ACHN (cell line): ENCODE measurements around the gene IGBP1.
A peak's percentile ranks its signal among the peaks of the same experiment; 100 is the strongest.
"Not testable (repeated sequence)": the region's sequence is repeated elsewhere in the genome, so short reads cannot be mapped to it uniquely, and the experiment has no call there.

ENCODE experiments used
- DNase-seq: peaks from one replicate; pipeline ENCODE4 v3.0.0-alpha.2; 2015
- in situ Hi-C: cut with HindIII; loops from 2 replicates; pipeline ENCODE4 v1.10.0; 2017; ENCODE audit warnings: low sequenced_read_pairs, low pct_ligation_motif_present, low pct_unique_long_range_greater_than_20kb

The IGBP1 gene

GRCh38 chrX:70133303-70134115, at the start of gene IGBP1:
IGBP1 (plus strand) TSS chrX:70133447; CDS start chrX:70133948, 501 bp downstream.
- DNase-seq = peak; percentile 78
- in situ Hi-C loops = no loop called here

GRCh38 chrX:70084592-70085240, 48.5 kb upstream of the IGBP1 start:
- in situ Hi-C loops = no loop called here
- DNase-seq = no peak

DNA sequence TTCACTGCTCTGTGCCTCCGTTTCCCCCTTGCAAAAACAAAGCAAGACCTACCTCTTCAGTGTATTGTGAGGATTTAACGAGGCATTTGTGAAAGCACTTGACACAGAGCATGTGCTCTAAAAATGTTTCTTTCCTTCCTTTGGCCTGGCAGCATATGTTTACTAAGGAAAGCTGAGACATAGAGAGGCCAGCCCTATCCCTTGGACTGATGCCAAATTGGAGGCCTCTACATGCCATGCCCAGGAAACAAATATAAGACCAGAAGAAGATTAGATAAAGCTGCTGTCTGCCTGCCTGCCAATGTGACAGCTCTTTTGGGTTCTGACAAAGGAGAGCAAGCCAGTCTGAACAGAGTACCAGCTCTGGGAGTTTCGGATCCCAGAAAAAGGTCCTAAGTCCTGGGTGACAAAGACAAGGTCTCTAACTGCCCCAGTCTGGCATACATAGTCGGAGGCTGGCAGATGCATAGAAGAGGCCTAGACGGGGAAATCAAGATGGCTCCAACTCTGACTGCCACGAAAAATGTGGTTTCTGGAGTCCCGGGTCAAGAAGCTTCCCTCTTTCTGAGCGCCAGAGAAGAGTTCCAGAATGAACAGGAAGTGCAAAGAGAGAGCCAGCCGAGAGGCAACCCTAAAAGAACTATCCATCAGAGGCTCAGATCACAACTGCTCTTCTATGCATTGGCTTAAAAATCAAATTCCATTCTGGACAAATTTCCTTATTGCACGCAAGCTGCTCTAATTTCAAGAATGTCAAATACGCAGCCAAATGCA, 45.2 kb upstream of the IGBP1 start:
- DNase-seq = no peak
- in situ Hi-C loops = no loop called here

GRCh38 chrX:70088751-70089150, 44.5 kb upstream of the IGBP1 start:
- in situ Hi-C loops = no loop called here

GRCh38 chrX:70089604-70090297, 43.5 kb upstream of the IGBP1 start:
- in situ Hi-C loops = no loop called here
- DNase-seq = no peak

More at GRCh38 chrX:70088751-70089150, 44.5 kb upstream of the IGBP1 start:
- DNase-seq = no peak

DNA sequence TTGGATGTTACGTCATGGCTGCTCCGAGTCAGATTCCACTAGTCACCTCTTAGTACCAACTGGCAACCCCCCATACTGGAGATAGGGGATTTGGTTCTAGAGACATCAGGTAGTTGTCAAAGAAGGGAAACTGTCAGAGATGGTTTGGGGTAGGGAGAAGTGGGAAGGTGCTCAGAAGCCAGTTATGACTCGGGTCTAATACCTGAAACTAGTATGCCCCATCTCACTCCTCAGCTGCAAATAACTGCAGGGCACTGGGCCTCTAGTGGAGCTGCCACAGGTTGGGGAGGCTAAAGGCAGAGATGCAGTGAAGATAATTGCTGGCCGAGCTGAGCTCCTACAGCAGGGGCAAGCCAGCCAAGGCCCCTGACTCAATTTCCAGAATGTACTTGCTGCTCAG, 41.0 kb upstream of the IGBP1 start:
- DNase-seq = no peak
- in situ Hi-C loops = no loop called here

- in situ Hi-C loops = no loop called here
- no peak for DNase-seq
These were observed 37.2 kb upstream of the IGBP1 start for GRCh38 chrX:70096052-70096451.

DNA sequence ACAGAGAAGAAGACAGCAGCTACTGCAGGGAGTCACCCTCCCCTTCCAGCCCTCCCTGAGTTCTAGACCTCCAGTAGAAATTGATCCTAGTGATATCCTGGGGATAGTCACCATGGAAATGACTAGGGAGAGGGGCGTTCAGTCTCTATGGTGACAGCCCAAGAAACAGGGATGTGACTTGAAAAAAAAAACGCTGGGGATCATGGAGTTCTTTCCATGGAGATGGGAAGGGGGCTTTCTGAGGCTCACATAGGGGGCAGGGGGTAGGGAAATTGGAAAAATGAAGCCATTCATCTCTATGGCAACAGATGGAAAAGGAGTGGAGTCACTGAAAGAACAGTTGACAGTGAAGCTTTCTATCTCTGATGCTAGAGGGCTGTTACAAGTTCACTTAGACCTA, 28.0 kb upstream of the IGBP1 start:
- no peak for DNase-seq
- in situ Hi-C loops = no loop called here

DNA sequence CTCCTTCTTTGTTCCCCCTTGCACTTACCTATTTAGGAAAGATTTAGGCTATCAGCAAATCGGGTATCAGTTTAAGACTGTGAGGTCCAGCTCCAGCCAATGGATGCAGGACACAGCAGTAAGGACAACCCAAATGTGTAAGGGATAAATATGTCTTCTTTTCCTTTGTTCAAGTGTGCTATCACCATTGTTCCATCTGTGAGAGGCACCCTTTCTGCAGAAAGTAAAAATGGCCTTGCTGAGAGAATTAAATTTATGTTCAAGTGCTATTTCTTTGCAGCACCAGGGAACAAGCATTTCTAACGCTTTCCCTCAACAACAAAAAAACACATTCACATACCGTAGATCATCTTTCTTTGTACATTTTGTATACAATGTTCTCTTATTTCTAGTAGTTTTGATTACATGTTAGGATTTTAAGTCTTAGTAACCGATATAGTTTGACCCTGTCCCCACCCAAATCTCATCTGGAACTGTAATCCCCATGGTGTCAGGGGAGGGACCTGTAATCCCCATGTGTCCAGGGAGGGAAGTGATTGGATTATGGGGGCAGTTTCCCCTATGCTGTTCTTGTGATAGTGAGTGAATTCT, 21.7 kb upstream of the IGBP1 start:
- DNase-seq, in situ Hi-C loops: not testable (repeated sequence)

GRCh38 chrX:70117738-70118137, 15.5 kb upstream of the IGBP1 start:
- in situ Hi-C loops = no loop called here
- no peak for DNase-seq

DNA sequence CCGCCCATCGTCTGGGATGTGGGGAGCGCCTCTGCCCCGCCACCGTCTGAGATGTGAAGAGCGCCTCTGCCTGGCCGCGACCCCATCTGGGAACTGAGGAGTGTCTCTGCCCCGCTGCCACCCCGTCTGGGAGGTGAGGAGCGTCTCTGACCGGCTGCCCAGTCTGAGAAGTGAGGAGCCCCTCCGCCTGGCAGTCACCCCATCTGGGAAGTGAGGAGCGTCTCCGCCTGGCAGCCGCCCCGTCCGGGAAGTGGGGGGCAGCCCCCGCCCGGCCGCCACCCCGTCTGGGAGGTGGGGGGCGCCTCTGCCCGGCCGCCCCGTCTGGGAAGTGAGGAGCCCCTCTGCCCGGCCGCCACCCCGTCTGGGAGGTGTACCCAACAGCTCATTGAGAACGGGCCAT, 10.2 kb upstream of the IGBP1 start:
- DNase-seq, in situ Hi-C loops: not testable (repeated sequence)

DNA sequence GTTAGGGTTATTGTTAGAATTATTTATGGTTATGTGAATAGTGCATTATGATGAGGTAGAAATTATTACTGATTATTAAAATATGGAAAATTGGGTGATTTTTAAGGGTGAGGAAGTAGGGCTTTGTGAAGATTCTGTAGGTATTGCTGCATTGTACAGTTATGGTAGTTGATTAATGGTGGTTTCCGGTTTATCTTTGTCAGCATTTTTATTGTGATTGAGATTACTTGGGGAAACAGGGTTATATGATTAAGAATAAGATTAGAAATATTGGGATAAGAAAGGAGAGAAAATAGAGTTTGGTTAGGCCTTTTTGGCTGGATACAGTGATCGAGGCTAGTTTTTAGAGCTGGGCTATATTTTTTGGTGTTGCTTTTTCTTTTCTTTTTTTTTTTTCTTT, 8.6 kb upstream of the IGBP1 start:
- in situ Hi-C loops = no loop called here

GRCh38 chrX:70128071-70128470, 5.2 kb upstream of the IGBP1 start:
- DNase-seq = no peak
- in situ Hi-C loops = no loop called here

More for the DNA sequence above, 8.6 kb upstream of the IGBP1 start:
- DNase-seq = no peak

GRCh38 chrX:70129816-70130215, 3.4 kb upstream of the IGBP1 start:
- in situ Hi-C loops = no loop called here
- DNase-seq = peak; percentile 25

DNA sequence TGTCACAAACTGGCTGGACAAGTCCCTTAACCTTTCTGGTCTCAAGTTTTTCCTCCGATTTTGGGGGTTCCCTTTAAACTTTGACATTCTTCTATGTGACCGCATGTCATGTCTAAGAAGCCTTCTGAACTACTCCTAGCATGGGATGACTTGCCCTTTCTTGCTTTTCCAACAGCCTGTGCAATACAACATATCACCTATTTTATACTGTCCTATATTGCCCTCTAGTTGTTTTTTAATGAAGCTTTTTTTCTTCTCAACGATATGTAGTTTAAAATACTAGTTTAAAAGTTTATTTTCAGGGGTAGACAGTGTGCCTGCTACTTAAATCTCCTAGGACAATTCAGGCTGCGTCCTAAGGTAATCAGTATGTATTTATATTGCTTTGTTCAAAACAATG, 1.0 kb upstream of the IGBP1 start:
- peak; percentile 2 for DNase-seq
- in situ Hi-C loops = no loop called here

DNA sequence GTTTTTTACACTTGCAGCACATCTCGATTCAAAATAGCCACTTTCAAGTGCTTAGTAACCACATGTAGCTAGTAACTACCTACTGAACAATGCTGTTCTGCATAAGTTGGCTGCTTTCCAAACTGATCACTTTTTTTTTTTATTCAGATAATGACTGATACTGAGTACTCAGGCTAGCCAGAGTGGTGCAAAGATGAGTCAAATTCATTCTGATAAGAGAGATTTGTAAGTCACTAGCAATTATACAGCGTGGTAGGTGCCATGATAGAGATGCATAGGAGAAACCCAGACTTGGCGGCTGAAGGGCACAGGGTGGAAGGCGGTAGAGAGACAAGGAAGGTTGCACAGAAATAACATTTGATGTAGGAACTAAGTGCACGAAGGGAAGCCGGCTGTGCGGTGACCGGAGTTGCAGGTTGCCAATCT, 357 bp upstream of the IGBP1 start:
- in situ Hi-C loops = no loop called here

DNA sequence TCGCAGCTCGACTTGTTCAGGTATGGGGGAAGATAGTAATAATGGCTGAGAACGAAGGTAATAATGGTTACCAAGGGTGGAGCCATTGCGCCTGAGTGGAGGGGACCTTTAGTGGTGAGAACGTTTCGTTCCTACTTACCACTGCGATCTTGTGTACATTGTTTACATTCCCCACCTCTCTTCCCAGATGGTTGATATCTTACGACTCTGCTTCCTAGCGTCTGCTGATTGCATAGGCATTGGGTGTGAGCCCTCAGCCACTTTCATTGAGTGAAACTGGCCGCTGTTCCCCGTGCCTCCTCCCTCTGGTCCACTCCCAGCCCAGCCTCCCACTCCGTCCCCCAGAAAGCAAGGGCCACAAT, 850 bp downstream of the IGBP1 start:
- in situ Hi-C loops = no loop called here
- peak; percentile 6 for DNase-seq

More for the DNA sequence above, 357 bp upstream of the IGBP1 start:
- DNase-seq = no peak

DNA sequence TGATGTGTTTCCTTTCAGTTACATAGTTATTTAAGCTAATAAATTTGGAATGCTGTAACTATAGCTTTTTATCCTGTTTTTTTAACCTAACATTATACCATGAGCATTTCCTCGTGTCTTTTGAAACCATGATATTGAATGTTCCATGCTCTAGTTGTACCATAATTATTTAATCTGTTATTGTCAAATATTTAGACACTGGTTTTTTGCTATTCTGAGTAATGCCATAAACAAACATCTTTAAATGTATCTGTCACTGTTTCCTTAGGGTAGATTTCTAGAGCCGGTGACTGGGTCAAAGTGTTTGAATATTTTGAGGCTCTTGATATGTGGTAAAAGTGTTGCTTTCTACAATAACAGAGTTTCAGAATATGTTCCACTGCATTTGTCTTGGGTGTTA, 5.4 kb downstream of the IGBP1 start:
- DNase-seq = no peak

More for the DNA sequence above, 5.4 kb downstream of the IGBP1 start:
- in situ Hi-C loops = no loop called here
